ENCODE results near the gene KLK8. TPM values are rescaled to one million over a fixed set of nuclear protein-coding genes. Genes with fewer than 3 reads are reported as not detected.

KLK8 gene
- total RNA-seq, 4 donors from 2014 or later: not detected

- WGBS: 75% methylated on average over 4 of the region's 4 CpGs
- no peak for DNase-seq (ENCODE audit: extremely low spot score)
- Histone ChIP-seq H3K36me3 (no peaks in the 10 kb centered on the region), H3K27ac (replicated peaks in 1 of 4) (no peak overlapping the region), H3K27me3 (peaks cover 0 to 57% (median 0%) of the 10 kb centered on the region in 4 donors), H3K4me1 (no peaks in the 10 kb centered on the region), H3K9me3 (no peaks in the 10 kb centered on the region), H3K4me3 (no peak overlapping the region)
- intact Hi-C loops (cut with DNase I): no loop called here
- TF ChIP-seq POLR2AphosphoS5 (IDR thresholded peaks at IDR 0.05): no peak
- TF ChIP-seq EP300 (IDR thresholded peaks at IDR 0.05): no peak
- TF ChIP-seq CTCF (IDR thresholded peaks at IDR 0.05): no peak
- TF ChIP-seq POLR2A (IDR thresholded peaks at IDR 0.05; ENCODE audit: low read depth): no peak
Observed at GRCh38 chr19:50947123-50947522, 54.3 kb downstream of the KLK8 start.

Other genes with a start within 250 kb of the KLK8 start
- not detected for gene GPR32, start 231.1 kb downstream of the KLK8 start, total RNA-seq
- not detected for gene ACP4, start 211.2 kb downstream of the KLK8 start, total RNA-seq
- gene KLK1, start 177.8 kb downstream of the KLK8 start, total RNA-seq: not detected
- gene KLK15, start 168.0 kb downstream of the KLK8 start, total RNA-seq: not detected
- gene KLK3, start 146.7 kb downstream of the KLK8 start, total RNA-seq: not detected
- gene KLK2, start 128.2 kb downstream of the KLK8 start, total RNA-seq: not detected
- not detected for gene KLK4, start 90.2 kb downstream of the KLK8 start, total RNA-seq
- not detected for gene KLK5, start 48.6 kb downstream of the KLK8 start, total RNA-seq
- gene KLK6, start 32.0 kb downstream of the KLK8 start, total RNA-seq: not detected
- gene KLK7, start 17.7 kb downstream of the KLK8 start, total RNA-seq: under 1 TPM in 2 of 4 donors, not detected in 2; 0.32 to 0.33 TPM
- not detected for gene KLK10, start 18.1 kb upstream of the KLK8 start, total RNA-seq
- gene KLK11, start 25.0 kb upstream of the KLK8 start, total RNA-seq: not detected
- gene KLK12, start 33.4 kb upstream of the KLK8 start, total RNA-seq: not detected
- gene KLK13, start 63.5 kb upstream of the KLK8 start, total RNA-seq: not detected
- under 1 TPM in 1 of 4 donors, not detected in 3; 0.52 TPM for gene KLK14, start 81.3 kb upstream of the KLK8 start, total RNA-seq
- 10 to 100 TPM in 3 of 4 donors, 1 to 10 TPM in 1; 7.1 to 18.9 (median 13.7) TPM for gene CTU1, start 106.8 kb upstream of the KLK8 start, total RNA-seq
- 1 to 10 TPM; 2.0 to 9.4 (median 3.5) TPM for gene SIGLEC9, start 123.3 kb upstream of the KLK8 start, total RNA-seq
- 1 to 10 TPM in 1 of 4 donors, under 1 TPM in 2, not detected in 1; 0.19 to 2.2 (median 0.92) TPM for gene SIGLEC7, start 140.7 kb upstream of the KLK8 start, total RNA-seq
- 1 to 10 TPM; 3.0 to 9.9 (median 5.5) TPM for gene CD33, start 223.5 kb upstream of the KLK8 start, total RNA-seq
- not detected for gene SIGLECL1, start 249.5 kb upstream of the KLK8 start, total RNA-seq

Data from esophagus muscularis mucosa (tissue), 4 donors.